H1 (cell line): ENCODE measurements around the gene TRIM75. TPM values are rescaled to one million over a fixed set of nuclear protein-coding genes. Genes with fewer than 3 reads are reported as not detected.

Experiments
- CHD7 ChIP-seq: fragments of 300-600 bp; sonication (generic); IDR thresholded peaks from 2 replicates; pipeline ENCODE4 v1.7.1; 2012; ENCODE audit warnings: low read length, moderate library complexity, mild to moderate bottlenecking, inconsistent platforms; ENCODE audit not compliant: insufficient replicate concordance
- E2F6 ChIP-seq: IDR thresholded peaks from 2 replicates; pipeline ENCODE4 v1.6.1; 2012; ENCODE audit warnings: inconsistent platforms
- EGR1 ChIP-seq: IDR thresholded peaks from 2 replicates; pipeline ENCODE4 v1.6.1; 2011; ENCODE audit warnings: low read depth, low read length, borderline replicate concordance
- FOSL1 ChIP-seq: IDR thresholded peaks from 2 replicates; pipeline ENCODE4 v1.6.1; 2011; ENCODE audit warnings: mild to moderate bottlenecking, low read depth, low read length, moderate library complexity; ENCODE audit not compliant: insufficient read depth
- GTF2F1 ChIP-seq: IDR thresholded peaks from 2 replicates; pipeline ENCODE4 v1.6.1; 2012; ENCODE audit warnings: low read depth, low read length, improper control_type of control experiment, borderline replicate concordance
- JUN ChIP-seq: IDR thresholded peaks from 2 replicates; pipeline ENCODE4 v1.6.1; 2011; ENCODE audit warnings: low read depth, mild to moderate bottlenecking, improper control_type of control experiment, low read length
- KDM1A ChIP-seq: fragments of 200-600, 300-600 bp; sonication (generic); IDR thresholded peaks from 2 replicates; pipeline ENCODE4 v1.7.1; 2016; ENCODE audit warnings: mild to moderate bottlenecking, low read length, borderline replicate concordance
- YY1 ChIP-seq: IDR thresholded peaks from 2 replicates; pipeline ENCODE4 v1.6.1; 2011; ENCODE audit warnings: low read depth, mild to moderate bottlenecking, low read length
- polyA plus RNA-seq, 7 experiments: library from polyadenylated mRNA; depleted of rRNA in 3 of 7; stranded (reverse) in 5 of 7; unstranded in 2 of 7; fragments of >200 nt in 5 of 7; fragments of 200-250 nt in 2 of 7; gene quantifications; 1 replicate in 5 of 7; 2 replicates in 1 of 7; 4 replicates in 1 of 7; pipeline versions ENCODE4 v1.2.1 to v1.2.3, GENCODE V29; 2011 to 2013; ENCODE audit warnings: missing spikeins in 2 of 7, mixed read lengths in 2 of 7
- total RNA-seq: library from RNA; stranded (reverse); fragmentation: NEBNext Ultra II Directional; extraction: Animal tissue kit (Norgen Biotek cat#: 25700); gene quantifications from 2 replicates; pipeline ENCODE4 v1.2.1, GENCODE V29; 2021

TRIM75 gene
- total and polyA plus RNA-seq, 2 of the 8 experiments (the other 6 are each of a cell fraction or from before 2014, with no cell fraction given) = not detected

GRCh38 chr4:165010991-165011390, 42.7 kb upstream of the TRIM75 start (continued):
- TF ChIP-seq CHD7 (no peak), KDM1A (no peak), E2F6 (no peak), YY1 (no peak), GTF2F1 (no peak), EGR1 (no peak), JUN (no peak), FOSL1 (no peak)
